HepG2 (cell line): ENCODE measurements around the gene ZMYND8. TPM values are rescaled to one million over a fixed set of nuclear protein-coding genes. Genes with fewer than 3 reads are reported as not detected.

Experiments
- ATAC-seq: fragments of 200-7000 bp; cut with Tn5 transposase; 3 replicates; pipeline ENCODE4 v1.9.1; 2020; ENCODE audit warnings: mild to moderate bottlenecking, moderate library complexity
- BruUV-seq: library from RNA; stranded (reverse); fragments of 400-500 nt; replicated peaks from 2 replicates; lab custom pipeline; 2021; lab: Mats Ljungman, UMichigan
- CTCF ChIA-PET: fragments of 300-600 bp; formaldehyde crosslinking; extraction: SDS; loops from one replicate; lab custom pipeline; 2021; ENCODE audit warnings: low total read pairs, inconsistent platforms, low intra/inter-chr PET ratio; lab: Yijun Ruan, JAX
- POLR2A ChIA-PET: fragments of 350-600 bp; sonication (Branson Sonifier 250); formaldehyde crosslinking; loops from one replicate; lab custom pipeline; 2020; ENCODE audit warnings: antibody characterized with exemption, inconsistent platforms; lab: Yijun Ruan, JAX
- DNase-seq: peaks from one replicate; pipeline ENCODE4 v3.0.0-alpha.2; 2015; ENCODE audit warnings: low spot score
- FAIRE-seq: peaks from 3 replicates; lab custom pipeline; 2011; peaks lifted over from hg19 to GRCh38; lab: Jason Lieb, UNC
- H2AFZ ChIP-seq: one replicate; pipeline ENCODE4 v1.6.1; 2011; ENCODE audit warnings: low read length, inconsistent platforms
- H3K27ac ChIP-seq: fragments of 300-600 bp; 3 replicates; pipeline ENCODE4 v1.8.0; 2011; ENCODE audit warnings: mixed run types, mild to moderate bottlenecking, mixed read lengths, low read length, inconsistent platforms; ENCODE audit not compliant: insufficient read depth; ENCODE audit errors: extremely low read length
- H3K27me3 ChIP-seq, 2 experiments: fragments of 200-600 bp in 1 of 2; 2 replicates in 1 of 2; 3 replicates in 1 of 2; pipeline versions ENCODE4 v1.6.0 to v1.8.0; 2011; ENCODE audit warnings: low read length in 2 of 2, mild to moderate bottlenecking in 2 of 2, moderate library complexity in 2 of 2, inconsistent platforms in 1 of 2; ENCODE audit not compliant: insufficient read depth in 2 of 2, control insufficient read depth in 1 of 2
- H3K36me3 ChIP-seq, 2 experiments: fragments of 200-600 bp in 1 of 2; replicated peaks in 1 of 2; 2 replicates in 1 of 2; 3 replicates in 1 of 2; pipeline versions ENCODE4 v1.5.1 to v1.8.0; 2011; ENCODE audit warnings: low read length in 2 of 2, inconsistent platforms in 1 of 2; ENCODE audit not compliant: insufficient read depth in 2 of 2, control insufficient read depth in 1 of 2
- H3K4me1 ChIP-seq: 2 replicates; pipeline ENCODE4 v1.5.1; 2012; ENCODE audit warnings: low read length, inconsistent platforms; ENCODE audit not compliant: insufficient read depth
- H3K4me2 ChIP-seq: 2 replicates; pipeline ENCODE4 v1.6.0; 2011; ENCODE audit warnings: low read depth, low read length, inconsistent platforms
- H3K4me3 ChIP-seq, 3 experiments: fragments of 200-600 bp in 1 of 3; sonication (generic), shearing (Covaris generic) in 1 of 3; replicated peaks in 1 of 3; 2 replicates each; pipeline ENCODE4 v1.5.1; 2011 to 2016; ENCODE audit warnings: low read length in 3 of 3, inconsistent platforms in 2 of 3, low read depth in 2 of 3, mild to moderate bottlenecking in 2 of 3, control low read depth in 1 of 3, mixed read lengths in 1 of 3; ENCODE audit not compliant: insufficient read depth in 1 of 3
- H3K79me2 ChIP-seq: one replicate; pipeline ENCODE4 v1.6.1; 2011; ENCODE audit warnings: low read length, inconsistent platforms; ENCODE audit not compliant: insufficient read depth
- H3K9ac ChIP-seq: 2 replicates; pipeline ENCODE4 v1.6.0; 2011; ENCODE audit warnings: mild to moderate bottlenecking, low read depth, low read length, inconsistent platforms; ENCODE audit not compliant: insufficient read depth
- H3K9me3 ChIP-seq: 2 replicates; pipeline ENCODE4 v1.5.1; 2012; ENCODE audit warnings: mild to moderate bottlenecking, low read length
- H4K20me1 ChIP-seq: 2 replicates; pipeline ENCODE4 v1.6.0; 2011; ENCODE audit warnings: inconsistent platforms, mild to moderate bottlenecking, low read length, moderate library complexity; ENCODE audit not compliant: insufficient read depth
- FOXC1 ChIP-seq: sonication (generic); formaldehyde crosslinking; IDR thresholded peaks from 2 replicates; pipeline ENCODE4 v1.8.0; 2022; ENCODE audit warnings: mild to moderate bottlenecking, missing genetic modification reagents, borderline replicate concordance
- GATAD1 ChIP-seq: IDR thresholded peaks from 2 replicates; pipeline ENCODE4 v1.6.1; 2016; ENCODE audit warnings: missing genetic modification reagents, missing compliant biosample characterization
- MXD4 ChIP-seq: IDR thresholded peaks from 2 replicates; pipeline ENCODE4 v1.6.1; 2016; ENCODE audit warnings: mild to moderate bottlenecking, missing biosample characterization, missing genetic modification reagents
- PAF1 ChIP-seq: IDR thresholded peaks from 2 replicates; pipeline ENCODE4 v1.6.1; 2016; ENCODE audit warnings: missing genetic modification reagents, missing compliant biosample characterization
- PHB2 ChIP-seq: fragments of 450-650 bp; IDR thresholded peaks from 2 replicates; pipeline ENCODE4 v1.6.1; 2018; ENCODE audit not compliant: partially characterized antibody
- POLR2G ChIP-seq: fragments of 200-400 bp; formaldehyde crosslinking; IDR thresholded peaks from 2 replicates; pipeline ENCODE4 v1.6.1; 2018; ENCODE audit warnings: mild to moderate bottlenecking, low read depth, low read length, moderate library complexity
- RFX1 ChIP-seq: fragments of 450-650 bp; IDR thresholded peaks from 2 replicates; pipeline ENCODE4 v1.6.1; 2017
- ZC3H13 ChIP-seq: sonication (generic); formaldehyde crosslinking; IDR thresholded peaks from 2 replicates; pipeline ENCODE4 v1.8.1; 2023; ENCODE audit warnings: mild to moderate bottlenecking, missing genetic modification reagents, moderate library complexity
- ZFP1 ChIP-seq: IDR thresholded peaks from 2 replicates; pipeline ENCODE4 v1.6.1; 2016
- ZFP41 ChIP-seq: sonication (generic); formaldehyde crosslinking; IDR thresholded peaks from 2 replicates; pipeline ENCODE4 v1.4.0; 2020; ENCODE audit warnings: mild to moderate bottlenecking, missing genetic modification reagents, borderline replicate concordance
- WGBS: methylation state at CpG from one replicate; pipeline ENCODE4 v1.1.6; 2017; ENCODE audit warnings: low lambda C conversion rate; 5-methylcytosine and 5-hydroxymethylcytosine counted together
- in situ Hi-C: cut with HindIII; loops from 2 replicates; pipeline ENCODE4 v1.10.0; 2017; ENCODE audit warnings: low pct_unique_long_range_greater_than_20kb; ENCODE audit not compliant: extremely low pct_ligation_motif_present
- intact Hi-C: fragments of 100-400 bp; cut with micrococcal nuclease; formaldehyde crosslinking; loops from one replicate; pipeline ENCODE4 v1.10.0; 2022; ENCODE audit not compliant: unreplicated experiment
- polyA plus RNA-seq, 8 experiments: library from polyadenylated mRNA; depleted of rRNA in 3 of 8; stranded (reverse) in 7 of 8; unstranded in 1 of 8; fragments of >200 nt; fragmentation: Illumina TruSeq in 4 of 8; extraction: Trizol in 4 of 8; gene quantifications; 2 replicates each; pipeline versions ENCODE4 v1.2.1 to v1.2.3, GENCODE V29; 2011 to 2016; ENCODE audit warnings: low read depth in 4 of 8, missing spikeins in 1 of 8, mixed read lengths in 1 of 8; ENCODE audit not compliant: insufficient read depth in 1 of 8
- total RNA-seq, 5 experiments: library from RNA; depleted of rRNA; stranded (reverse); fragments of >200 nt; fragmentation: Illumina TruSeq; extraction: Trizol; gene quantifications; 2 replicates each; pipeline ENCODE4 v1.2.3, GENCODE V29; 2016; ENCODE audit warnings: low read depth in 1 of 5
- TF ChIP-seq, protein P1 (sequence below): sonication (generic); formaldehyde crosslinking; conservative IDR thresholded peaks from 2 replicates; pipeline ENCODE4 v1.8.1; 2023; ENCODE audit warnings: missing genetic modification reagents
- TF ChIP-seq, protein P2 (sequence below): sonication (generic); formaldehyde crosslinking; IDR thresholded peaks from 2 replicates; pipeline ENCODE4 v1.5.1; 2020; ENCODE audit warnings: missing genetic modification reagents, mild to moderate bottlenecking, borderline replicate concordance
- TF ChIP-seq, protein P3 (sequence below): fragments of 450-650 bp; IDR thresholded peaks from 2 replicates; pipeline ENCODE4 v1.6.1; 2016
- TF ChIP-seq, protein P4 (sequence below): sonication (generic); formaldehyde crosslinking; IDR thresholded peaks from 2 replicates; pipeline ENCODE4 v1.4.0; 2020; ENCODE audit warnings: mild to moderate bottlenecking, missing genetic modification reagents

The ZMYND8 gene
- total and polyA plus RNA-seq, 2 of the 13 experiments (the other 11 are each of a cell fraction or from before 2014, with no cell fraction given), result 53.9 to 84.7 TPM

DNA sequence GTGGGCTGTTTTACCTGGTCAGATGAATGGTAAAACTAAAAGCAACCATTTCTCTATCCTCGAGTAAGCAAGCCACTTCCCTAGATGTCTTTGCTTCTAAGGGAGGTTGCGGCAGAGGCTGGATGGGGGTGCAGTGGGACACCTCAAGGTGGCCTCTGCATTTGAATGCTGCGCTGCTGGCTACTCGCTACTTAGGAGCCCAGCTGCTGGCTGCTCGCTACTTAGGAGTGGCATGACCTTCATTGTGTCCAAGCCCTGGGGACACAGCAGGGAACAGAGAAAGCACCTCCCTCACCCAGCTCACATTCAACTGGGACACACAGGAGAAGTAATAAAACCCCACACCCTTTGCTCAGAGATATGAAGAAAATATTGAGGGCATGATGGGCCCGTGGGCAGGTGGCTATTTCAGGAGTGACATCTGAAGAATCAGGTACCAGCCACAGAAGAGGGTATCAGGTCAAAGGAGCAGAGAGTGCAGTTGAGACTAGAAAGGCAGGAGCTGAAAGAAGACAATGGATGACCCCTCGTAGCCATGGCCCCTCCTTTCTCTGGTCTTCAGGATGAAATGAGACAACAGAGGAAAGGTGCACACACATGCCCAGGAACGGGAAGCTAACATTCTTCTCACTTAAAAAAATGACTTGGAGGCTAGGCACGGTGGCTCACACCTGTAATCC lies 149.4 kb downstream of the ZMYND8 start:
- no peak overlapping the region for H3K9ac ChIP-seq
- no peak overlapping the region for H3K27ac ChIP-seq
- DNase-seq (no peak), ATAC-seq (no peak), FAIRE-seq (no peak)
- no peak overlapping the region for H3K4me3 ChIP-seq
- intact Hi-C loops, result no loop called here
- H2AFZ ChIP-seq, result no peak overlapping the region
- H4K20me1 ChIP-seq, result peaks cover 5% of the 10 kb centered on the region; the same call in 1 of the 2 replicates
- POLR2A ChIA-PET, result interaction anchor here (0.9 kb wide), 1 partner anchor 14 kb away, joined by 3 read pairs; no protein-coding TSS in a partner anchor
- CTCF ChIA-PET, result no interaction called here
- H3K4me1 ChIP-seq, result peaks cover 38% of the 10 kb centered on the region
- no peak overlapping the region for H3K4me2 ChIP-seq
- peaks cover 33 to 41% of the 10 kb centered on the region in 2 experiments for H3K36me3 ChIP-seq
- no TSS peak for BruUV-seq
- no peaks in the 10 kb centered on the region for H3K27me3 ChIP-seq
- WGBS, result 94% methylated on average over 9 of the region's 9 CpGs
- in situ Hi-C loops, result no loop called here
- H3K9me3 ChIP-seq, result no peaks in the 10 kb centered on the region
- H3K79me2 ChIP-seq, result no peaks in the 10 kb centered on the region
- TF ChIP-seq RFX1 (no peak), FOXC1 (0 out of 2 replicates have a peak, but pooled peaks have one; percentile 50), MXD4 (CRISPR knock-in tag) (no peak), ZFP41 (CRISPR knock-in tag) (no peak), ZC3H13 (CRISPR knock-in tag) (peak; percentile 12; the same call in 1 of the 2 replicates), GATAD1 (CRISPR knock-in tag) (no peak), PHB2 (no peak), POLR2G (peak; percentile 54; the same call in 1 of the 2 replicates), PAF1 (CRISPR knock-in tag) (peak; percentile 38; the same call in 1 of the 2 replicates), ZFP1 (no peak)
- TF ChIP-seq, protein P1, sequence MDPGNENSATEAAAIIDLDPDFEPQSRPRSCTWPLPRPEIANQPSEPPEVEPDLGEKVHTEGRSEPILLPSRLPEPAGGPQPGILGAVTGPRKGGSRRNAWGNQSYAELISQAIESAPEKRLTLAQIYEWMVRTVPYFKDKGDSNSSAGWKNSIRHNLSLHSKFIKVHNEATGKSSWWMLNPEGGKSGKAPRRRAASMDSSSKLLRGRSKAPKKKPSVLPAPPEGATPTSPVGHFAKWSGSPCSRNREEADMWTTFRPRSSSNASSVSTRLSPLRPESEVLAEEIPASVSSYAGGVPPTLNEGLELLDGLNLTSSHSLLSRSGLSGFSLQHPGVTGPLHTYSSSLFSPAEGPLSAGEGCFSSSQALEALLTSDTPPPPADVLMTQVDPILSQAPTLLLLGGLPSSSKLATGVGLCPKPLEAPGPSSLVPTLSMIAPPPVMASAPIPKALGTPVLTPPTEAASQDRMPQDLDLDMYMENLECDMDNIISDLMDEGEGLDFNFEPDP (CRISPR knock-in tag), result 0 out of 2 replicates have a peak, but pooled peaks have one; percentile 81
- TF ChIP-seq, protein P2, sequence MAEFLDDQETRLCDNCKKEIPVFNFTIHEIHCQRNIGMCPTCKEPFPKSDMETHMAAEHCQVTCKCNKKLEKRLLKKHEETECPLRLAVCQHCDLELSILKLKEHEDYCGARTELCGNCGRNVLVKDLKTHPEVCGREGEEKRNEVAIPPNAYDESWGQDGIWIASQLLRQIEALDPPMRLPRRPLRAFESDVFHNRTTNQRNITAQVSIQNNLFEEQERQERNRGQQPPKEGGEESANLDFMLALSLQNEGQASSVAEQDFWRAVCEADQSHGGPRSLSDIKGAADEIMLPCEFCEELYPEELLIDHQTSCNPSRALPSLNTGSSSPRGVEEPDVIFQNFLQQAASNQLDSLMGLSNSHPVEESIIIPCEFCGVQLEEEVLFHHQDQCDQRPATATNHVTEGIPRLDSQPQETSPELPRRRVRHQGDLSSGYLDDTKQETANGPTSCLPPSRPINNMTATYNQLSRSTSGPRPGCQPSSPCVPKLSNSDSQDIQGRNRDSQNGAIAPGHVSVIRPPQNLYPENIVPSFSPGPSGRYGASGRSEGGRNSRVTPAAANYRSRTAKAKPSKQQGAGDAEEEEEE (CRISPR knock-in tag), result no peak
- TF ChIP-seq, protein P3, sequence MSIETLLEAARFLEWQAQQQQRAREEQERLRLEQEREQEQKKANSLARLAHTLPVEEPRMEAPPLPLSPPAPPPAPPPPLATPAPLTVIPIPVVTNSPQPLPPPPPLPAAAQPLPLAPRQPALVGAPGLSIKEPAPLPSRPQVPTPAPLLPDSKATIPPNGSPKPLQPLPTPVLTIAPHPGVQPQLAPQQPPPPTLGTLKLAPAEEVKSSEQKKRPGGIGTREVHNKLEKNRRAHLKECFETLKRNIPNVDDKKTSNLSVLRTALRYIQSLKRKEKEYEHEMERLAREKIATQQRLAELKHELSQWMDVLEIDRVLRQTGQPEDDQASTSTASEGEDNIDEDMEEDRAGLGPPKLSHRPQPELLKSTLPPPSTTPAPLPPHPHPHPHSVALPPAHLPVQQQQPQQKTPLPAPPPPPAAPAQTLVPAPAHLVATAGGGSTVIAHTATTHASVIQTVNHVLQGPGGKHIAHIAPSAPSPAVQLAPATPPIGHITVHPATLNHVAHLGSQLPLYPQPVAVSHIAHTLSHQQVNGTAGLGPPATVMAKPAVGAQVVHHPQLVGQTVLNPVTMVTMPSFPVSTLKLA, result no peak
- TF ChIP-seq, protein P4, sequence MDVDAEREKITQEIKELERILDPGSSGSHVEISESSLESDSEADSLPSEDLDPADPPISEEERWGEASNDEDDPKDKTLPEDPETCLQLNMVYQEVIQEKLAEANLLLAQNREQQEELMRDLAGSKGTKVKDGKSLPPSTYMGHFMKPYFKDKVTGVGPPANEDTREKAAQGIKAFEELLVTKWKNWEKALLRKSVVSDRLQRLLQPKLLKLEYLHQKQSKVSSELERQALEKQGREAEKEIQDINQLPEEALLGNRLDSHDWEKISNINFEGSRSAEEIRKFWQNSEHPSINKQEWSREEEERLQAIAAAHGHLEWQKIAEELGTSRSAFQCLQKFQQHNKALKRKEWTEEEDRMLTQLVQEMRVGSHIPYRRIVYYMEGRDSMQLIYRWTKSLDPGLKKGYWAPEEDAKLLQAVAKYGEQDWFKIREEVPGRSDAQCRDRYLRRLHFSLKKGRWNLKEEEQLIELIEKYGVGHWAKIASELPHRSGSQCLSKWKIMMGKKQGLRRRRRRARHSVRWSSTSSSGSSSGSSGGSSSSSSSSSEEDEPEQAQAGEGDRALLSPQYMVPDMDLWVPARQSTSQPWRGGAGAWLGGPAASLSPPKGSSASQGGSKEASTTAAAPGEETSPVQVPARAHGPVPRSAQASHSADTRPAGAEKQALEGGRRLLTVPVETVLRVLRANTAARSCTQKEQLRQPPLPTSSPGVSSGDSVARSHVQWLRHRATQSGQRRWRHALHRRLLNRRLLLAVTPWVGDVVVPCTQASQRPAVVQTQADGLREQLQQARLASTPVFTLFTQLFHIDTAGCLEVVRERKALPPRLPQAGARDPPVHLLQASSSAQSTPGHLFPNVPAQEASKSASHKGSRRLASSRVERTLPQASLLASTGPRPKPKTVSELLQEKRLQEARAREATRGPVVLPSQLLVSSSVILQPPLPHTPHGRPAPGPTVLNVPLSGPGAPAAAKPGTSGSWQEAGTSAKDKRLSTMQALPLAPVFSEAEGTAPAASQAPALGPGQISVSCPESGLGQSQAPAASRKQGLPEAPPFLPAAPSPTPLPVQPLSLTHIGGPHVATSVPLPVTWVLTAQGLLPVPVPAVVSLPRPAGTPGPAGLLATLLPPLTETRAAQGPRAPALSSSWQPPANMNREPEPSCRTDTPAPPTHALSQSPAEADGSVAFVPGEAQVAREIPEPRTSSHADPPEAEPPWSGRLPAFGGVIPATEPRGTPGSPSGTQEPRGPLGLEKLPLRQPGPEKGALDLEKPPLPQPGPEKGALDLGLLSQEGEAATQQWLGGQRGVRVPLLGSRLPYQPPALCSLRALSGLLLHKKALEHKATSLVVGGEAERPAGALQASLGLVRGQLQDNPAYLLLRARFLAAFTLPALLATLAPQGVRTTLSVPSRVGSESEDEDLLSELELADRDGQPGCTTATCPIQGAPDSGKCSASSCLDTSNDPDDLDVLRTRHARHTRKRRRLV (CRISPR knock-in tag), result no peak
